Measurements from ENCODE around the gene SH3D19. TPM values are rescaled to one million over a fixed set of nuclear protein-coding genes. Genes with fewer than 3 reads are reported as not detected.

SH3D19 gene
- total and polyA plus RNA-seq, 4 donors, result 44.1 to 110 (median 59.4) TPM

DNA sequence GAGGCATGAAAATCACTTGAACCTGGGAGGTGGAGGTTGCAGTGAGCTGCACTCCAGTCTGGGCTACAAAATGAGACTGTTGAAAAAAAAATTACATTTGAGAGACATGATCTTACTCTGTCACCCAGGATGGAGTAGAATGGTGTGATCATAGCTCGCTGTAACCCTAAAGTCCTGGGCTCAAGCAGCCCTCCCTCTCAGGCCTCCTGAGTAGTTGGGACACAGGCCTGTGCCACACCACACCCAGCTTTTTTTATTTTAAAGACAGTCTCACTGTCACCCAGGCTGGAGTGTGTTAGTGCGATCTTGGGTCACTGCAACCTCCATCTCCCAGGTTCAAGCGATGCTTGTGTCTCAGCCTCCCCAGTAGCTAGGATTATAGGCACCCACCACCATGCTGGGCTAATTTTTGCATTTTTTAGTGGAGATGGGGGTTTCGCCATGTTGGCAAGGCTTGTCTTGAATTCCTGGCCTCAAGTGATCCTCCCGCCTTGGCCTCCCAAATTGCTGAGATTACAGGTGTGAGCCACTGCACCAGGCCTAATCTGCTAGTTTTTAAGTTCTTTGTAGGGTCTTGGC, 219.9 kb downstream of the SH3D19 start:
- intact Hi-C loops (cut with DNase I), result no loop called here
- no peak for ATAC-seq (ENCODE audit: low FRiP score)

DNA sequence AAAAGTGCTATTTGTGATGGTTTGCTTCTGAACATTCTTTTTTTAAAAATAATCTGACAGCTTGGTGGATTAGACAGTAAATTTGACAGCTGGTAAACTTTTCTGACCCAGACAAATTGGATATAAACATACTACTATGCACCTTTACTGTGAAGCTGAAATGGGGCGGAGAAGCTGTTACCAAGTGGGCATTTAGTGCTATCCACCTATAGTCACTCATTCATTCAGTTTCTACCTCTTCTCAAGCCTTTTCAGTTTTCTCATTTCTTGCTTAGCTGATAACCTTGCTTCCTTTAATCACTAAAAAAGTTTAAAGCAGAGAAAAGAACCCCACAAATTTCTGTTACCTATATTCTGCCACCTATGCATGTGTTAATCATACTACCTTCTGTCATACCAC, 220.8 kb downstream of the SH3D19 start:
- no peak for DNase-seq
- no peaks in the 10 kb centered on the region for H3K9me3 ChIP-seq (ENCODE audit: control insufficient read depth, low read length)
- H3K36me3 ChIP-seq (ENCODE audit: control insufficient read depth in 1 of 2, insufficient read depth in 2 of 2, low read length in 1 of 2), result peaks cover 0 to 2% of the 10 kb centered on the region in 2 donors
- 91 to 100% methylated on average over 1 of the region's 1 CpG for WGBS, 2 donors
- H3K4me1 ChIP-seq (ENCODE audit: control insufficient read depth in 1 of 2, insufficient read depth in 2 of 2, low read length in 2 of 2), result peaks cover 0 to 2% of the 10 kb centered on the region in 2 donors
- intact Hi-C loops (cut with DNase I), result no loop called here
- no peak for ATAC-seq (ENCODE audit: low FRiP score)
- no peak overlapping the region for H3K4me3 ChIP-seq (ENCODE audit: low read length in 2 of 2)
- H3K27ac ChIP-seq (ENCODE audit: low read depth in 1 of 2, low read length in 2 of 2), result no peak overlapping the region
- no peaks in the 10 kb centered on the region for H3K27me3 ChIP-seq (ENCODE audit: control insufficient read depth in 1 of 2, insufficient read depth in 2 of 2, low read length in 1 of 2)

More for the DNA sequence above, 219.9 kb downstream of the SH3D19 start:
- Histone ChIP-seq H3K9me3 (ENCODE audit: control insufficient read depth, low read length) (no peaks in the 10 kb centered on the region), H3K27me3 (ENCODE audit: control insufficient read depth in 1 of 2, insufficient read depth in 2 of 2, low read length in 1 of 2) (no peaks in the 10 kb centered on the region), H3K27ac (ENCODE audit: low read depth in 1 of 2, low read length in 2 of 2) (no peak overlapping the region), H3K4me1 (ENCODE audit: control insufficient read depth in 1 of 2, insufficient read depth in 2 of 2, low read length in 2 of 2) (peaks cover 0 to 2% of the 10 kb centered on the region in 2 donors), H3K36me3 (ENCODE audit: control insufficient read depth in 1 of 2, insufficient read depth in 2 of 2, low read length in 1 of 2) (peaks cover 0 to 2% of the 10 kb centered on the region in 2 donors), H3K4me3 (ENCODE audit: low read length in 2 of 2) (no peak overlapping the region)
- no peak for DNase-seq
- WGBS, 2 donors, result 97 to 98% methylated on average over 5 of the region's 5 CpGs

DNA sequence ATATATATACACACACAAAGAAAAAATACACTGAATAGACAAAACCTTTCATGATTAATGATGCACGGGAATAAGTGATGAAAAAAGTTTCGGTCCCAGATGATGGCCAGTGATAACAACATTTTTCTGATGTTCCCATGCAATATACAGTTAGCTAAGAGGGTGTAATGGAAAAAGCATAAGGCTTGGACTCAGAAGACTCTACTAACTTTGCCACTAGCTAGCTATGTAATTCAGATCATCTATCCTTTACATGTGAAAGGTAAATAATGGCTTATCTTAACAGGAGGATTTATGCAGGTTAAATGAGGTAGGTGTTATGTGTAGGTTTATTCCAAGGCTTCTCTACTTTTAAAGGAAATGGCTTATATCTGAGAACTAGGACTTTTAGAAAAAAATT, 221.6 kb downstream of the SH3D19 start:
- WGBS, 2 donors, result 54 to 55% methylated on average over 2 of the region's 2 CpGs
- no peak for DNase-seq
- H3K36me3 ChIP-seq (ENCODE audit: control insufficient read depth in 1 of 2, insufficient read depth in 2 of 2, low read length in 1 of 2), result peaks cover 0 to 2% of the 10 kb centered on the region in 2 donors
- H3K4me1 ChIP-seq (ENCODE audit: control insufficient read depth in 1 of 2, insufficient read depth in 2 of 2, low read length in 2 of 2), result peaks cover 0 to 2% of the 10 kb centered on the region in 2 donors
- H3K9me3 ChIP-seq (ENCODE audit: control insufficient read depth, low read length), result no peaks in the 10 kb centered on the region
- no peak overlapping the region for H3K4me3 ChIP-seq (ENCODE audit: low read length in 2 of 2)
- intact Hi-C loops (cut with DNase I), result no loop called here
- H3K27me3 ChIP-seq (ENCODE audit: control insufficient read depth in 1 of 2, insufficient read depth in 2 of 2, low read length in 1 of 2), result no peaks in the 10 kb centered on the region
- no peak for ATAC-seq (ENCODE audit: low FRiP score)
- H3K27ac ChIP-seq (ENCODE audit: low read depth in 1 of 2, low read length in 2 of 2), result no peak overlapping the region

DNA sequence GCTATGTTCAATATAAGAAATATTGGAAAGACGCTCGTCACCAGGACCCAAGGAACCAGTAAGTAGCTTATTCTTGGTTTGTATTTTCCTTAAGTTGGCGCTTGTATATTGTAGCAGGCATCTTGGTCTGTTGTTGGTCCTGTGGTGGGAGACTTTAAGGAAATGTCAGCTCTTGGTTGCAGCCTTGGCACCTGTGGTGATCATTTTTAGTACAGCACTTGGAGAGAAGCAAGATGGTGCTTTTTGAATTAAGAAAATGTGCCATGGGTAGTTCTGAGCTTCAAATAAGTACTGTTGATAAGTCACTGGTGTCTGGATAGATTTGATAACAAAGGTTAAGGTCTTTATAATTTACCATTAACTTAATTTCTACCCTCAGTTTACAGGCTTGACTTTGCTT, 224.9 kb downstream of the SH3D19 start:
- no peak overlapping the region for H3K27ac ChIP-seq (ENCODE audit: low read depth in 1 of 2, low read length in 2 of 2)
- intact Hi-C loops (cut with DNase I), result no loop called here
- H3K36me3 ChIP-seq (ENCODE audit: control insufficient read depth in 1 of 2, insufficient read depth in 2 of 2, low read length in 1 of 2), result peaks cover 0 to 2% of the 10 kb centered on the region in 2 donors
- ATAC-seq (ENCODE audit: low FRiP score) (no peak), DNase-seq (no peak)
- WGBS, 2 donors, result 15 to 20% methylated on average over 3 of the region's 3 CpGs
- no peaks in the 10 kb centered on the region for H3K9me3 ChIP-seq (ENCODE audit: control insufficient read depth, low read length)
- H3K4me3 ChIP-seq (ENCODE audit: low read length in 2 of 2), result peak overlapping the region; percentile 66 to 86
- no peaks in the 10 kb centered on the region for H3K27me3 ChIP-seq (ENCODE audit: control insufficient read depth in 1 of 2, insufficient read depth in 2 of 2, low read length in 1 of 2)
- H3K4me1 ChIP-seq (ENCODE audit: control insufficient read depth in 1 of 2, insufficient read depth in 2 of 2, low read length in 2 of 2), result no peaks in the 10 kb centered on the region

DNA sequence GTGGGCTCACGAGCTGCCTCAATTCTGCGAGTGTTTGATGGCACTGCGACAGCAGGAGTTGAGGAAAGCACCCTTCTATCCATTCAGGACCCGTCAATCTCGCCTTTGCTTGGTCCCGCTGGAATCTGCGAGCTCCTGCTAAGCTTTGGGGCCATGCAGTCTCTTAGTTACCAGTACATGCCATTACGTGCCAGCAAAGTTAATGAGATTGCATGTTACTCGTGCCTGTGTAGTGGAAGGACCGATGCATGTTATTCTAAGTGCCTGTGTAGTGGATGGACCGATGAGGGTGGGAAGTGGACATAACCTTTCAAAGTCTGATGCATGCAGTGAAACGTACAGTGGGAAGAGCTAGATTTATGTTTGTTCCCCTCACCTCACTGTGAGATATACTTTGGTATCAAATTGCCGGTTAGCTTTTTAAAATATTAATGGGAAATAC, 225.4 kb downstream of the SH3D19 start:
- no peaks in the 10 kb centered on the region for H3K27me3 ChIP-seq (ENCODE audit: control insufficient read depth in 1 of 2, insufficient read depth in 2 of 2, low read length in 1 of 2)
- DNase-seq, result no peak
- H3K4me1 ChIP-seq (ENCODE audit: control insufficient read depth in 1 of 2, insufficient read depth in 2 of 2, low read length in 2 of 2), result no peaks in the 10 kb centered on the region
- intact Hi-C loops (cut with DNase I), result loop anchor here (10.0 kb wide), 2 partner anchors 655 to 1675 kb away; partner anchors contain the start of genes ARFIP1 (in 1 of the 2) and TIGD4 (in 1 of the 2)
- peak overlapping the region; percentile 66 to 86 for H3K4me3 ChIP-seq (ENCODE audit: low read length in 2 of 2)
- peaks cover 0 to 2% of the 10 kb centered on the region in 2 donors for H3K36me3 ChIP-seq (ENCODE audit: control insufficient read depth in 1 of 2, insufficient read depth in 2 of 2, low read length in 1 of 2)
- peak overlapping the region in 1 of 2 donors; percentile 52 for H3K27ac ChIP-seq (ENCODE audit: low read depth in 1 of 2, low read length in 2 of 2)
- 0% methylated on average over 13 of the region's 13 CpGs for WGBS, 2 donors
- no peaks in the 10 kb centered on the region for H3K9me3 ChIP-seq (ENCODE audit: control insufficient read depth, low read length)
- peak; percentile 8 for ATAC-seq (ENCODE audit: low FRiP score)

DNA sequence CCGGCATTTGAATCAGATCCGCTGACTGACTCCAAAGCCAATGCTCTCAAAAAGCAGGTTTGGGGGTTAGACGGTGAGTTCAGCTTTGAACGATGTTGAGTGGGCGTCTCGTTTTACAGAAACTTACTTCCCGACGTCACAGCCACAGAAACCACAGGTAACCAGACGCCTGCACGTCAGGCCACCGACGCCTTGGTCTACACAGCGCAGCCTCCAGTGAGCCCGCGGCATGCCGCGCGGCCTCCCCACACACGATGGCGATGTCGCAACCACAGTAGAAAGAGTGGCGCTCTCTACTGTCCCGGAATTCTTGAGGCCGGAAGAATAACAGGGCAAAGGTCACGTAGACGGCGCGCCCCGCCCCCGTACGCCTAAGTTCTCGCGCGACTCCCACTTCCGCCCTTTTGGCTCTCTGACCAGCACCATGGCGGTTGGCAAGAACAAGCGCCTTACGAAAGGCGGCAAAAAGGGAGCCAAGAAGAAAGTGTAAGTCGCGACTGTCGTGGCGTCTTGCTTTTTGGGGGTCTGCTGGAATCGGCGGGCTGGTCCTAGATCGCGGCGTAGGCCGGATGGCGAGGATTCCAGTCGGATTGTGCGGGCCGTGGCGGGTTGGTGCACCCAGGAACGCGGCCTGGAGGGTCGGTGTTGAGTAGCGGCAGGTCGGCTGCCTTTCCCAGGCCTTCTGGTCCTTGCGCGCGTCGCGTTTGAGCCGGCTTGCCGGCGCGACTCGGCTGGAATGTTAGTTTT, 226.0 kb downstream of the SH3D19 start, which contains the start of gene RPS3A:
RPS3A (plus strand) TSS at position 400 of the 747 bp plus-strand sequence; CDS start at position 425, 25 bp downstream.
- peak; percentile 97 to 98 for DNase-seq
- WGBS, 2 donors, result 1% methylated on average over 69 of the region's 69 CpGs
- H3K27me3 ChIP-seq (ENCODE audit: control insufficient read depth in 1 of 2, insufficient read depth in 2 of 2, low read length in 1 of 2), result no peaks in the 10 kb centered on the region
- H3K4me3 ChIP-seq (ENCODE audit: low read length in 2 of 2), result peak within 1 kb of the TSS; percentile 66 to 86
- ATAC-seq (ENCODE audit: low FRiP score), result peak; percentile 99
- H3K4me1 ChIP-seq (ENCODE audit: control insufficient read depth in 1 of 2, insufficient read depth in 2 of 2, low read length in 2 of 2), result no peaks in the 10 kb centered on the region
- no peaks in the 10 kb centered on the region for H3K9me3 ChIP-seq (ENCODE audit: control insufficient read depth, low read length)
- H3K27ac ChIP-seq (ENCODE audit: low read depth in 1 of 2, low read length in 2 of 2), result peak within 1 kb of the TSS; percentile 28 to 52
- intact Hi-C loops (cut with DNase I), result loop anchor here (10.0 kb wide), 2 partner anchors 655 to 1675 kb away; partner anchors contain the start of genes ARFIP1 (in 1 of the 2) and TIGD4 (in 1 of the 2)
- peaks cover 0 to 2% of the 10 kb centered on the region in 2 donors for H3K36me3 ChIP-seq (ENCODE audit: control insufficient read depth in 1 of 2, insufficient read depth in 2 of 2, low read length in 1 of 2)

DNA sequence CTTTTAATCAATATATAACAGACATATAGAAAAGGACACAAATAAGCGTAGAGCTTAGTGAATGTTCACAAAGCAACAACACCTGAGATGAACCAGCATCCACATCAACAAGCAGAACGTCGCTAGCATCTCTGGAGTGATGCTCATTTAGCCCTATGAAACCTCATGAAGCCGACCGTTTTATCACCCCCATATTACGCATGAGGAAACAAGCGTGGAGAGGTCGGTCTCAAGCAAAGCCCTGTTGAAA, 226.5 kb downstream of the SH3D19 start:
- Histone ChIP-seq H3K27ac (ENCODE audit: low read depth in 1 of 2, low read length in 2 of 2) (no peak overlapping the region), H3K4me1 (ENCODE audit: control insufficient read depth in 1 of 2, insufficient read depth in 2 of 2, low read length in 2 of 2) (no peaks in the 10 kb centered on the region), H3K4me3 (ENCODE audit: low read length in 2 of 2) (no peak overlapping the region), H3K9me3 (ENCODE audit: control insufficient read depth, low read length) (no peaks in the 10 kb centered on the region), H3K36me3 (ENCODE audit: control insufficient read depth in 1 of 2, insufficient read depth in 2 of 2, low read length in 1 of 2) (peaks cover 0 to 2% of the 10 kb centered on the region in 2 donors), H3K27me3 (ENCODE audit: control insufficient read depth in 1 of 2, insufficient read depth in 2 of 2, low read length in 1 of 2) (no peaks in the 10 kb centered on the region)
- 18 to 20% methylated on average over 8 of the region's 8 CpGs for WGBS, 2 donors
- DNase-seq (no peak), ATAC-seq (ENCODE audit: low FRiP score) (peak; percentile 30)
- intact Hi-C loops (cut with DNase I), result loop anchor here (10.0 kb wide), 2 partner anchors 656 to 1676 kb away; partner anchors contain the start of genes ARFIP1 (in 1 of the 2) and TIGD4 (in 1 of the 2)

DNA sequence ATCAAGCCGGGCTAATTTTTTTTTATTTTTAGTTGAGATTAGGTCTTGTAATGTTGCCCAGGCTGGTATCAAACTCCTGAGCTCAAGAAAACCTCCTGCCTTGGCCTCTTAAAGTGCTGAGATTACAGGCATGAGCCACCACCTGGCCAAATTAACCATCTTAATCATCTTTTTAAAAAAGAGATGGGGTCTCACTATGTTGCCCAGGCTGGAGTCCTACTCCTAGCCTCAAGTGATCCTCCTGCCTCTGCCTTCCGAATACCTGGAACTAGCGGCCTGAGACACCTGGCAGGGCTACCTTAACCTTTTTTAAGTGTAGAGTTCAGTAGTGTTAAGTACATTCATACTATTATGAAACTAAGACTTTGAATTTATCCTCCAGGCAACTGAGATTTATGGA, 227.6 kb downstream of the SH3D19 start:
- Histone ChIP-seq H3K36me3 (ENCODE audit: control insufficient read depth in 1 of 2, insufficient read depth in 2 of 2, low read length in 1 of 2) (no peaks in the 10 kb centered on the region), H3K4me1 (ENCODE audit: control insufficient read depth in 1 of 2, insufficient read depth in 2 of 2, low read length in 2 of 2) (no peaks in the 10 kb centered on the region), H3K27ac (ENCODE audit: low read depth in 1 of 2, low read length in 2 of 2) (no peak overlapping the region), H3K27me3 (ENCODE audit: control insufficient read depth in 1 of 2, insufficient read depth in 2 of 2, low read length in 1 of 2) (no peaks in the 10 kb centered on the region), H3K9me3 (ENCODE audit: control insufficient read depth, low read length) (no peaks in the 10 kb centered on the region), H3K4me3 (ENCODE audit: low read length in 2 of 2) (no peak overlapping the region)
- intact Hi-C loops (cut with DNase I), result loop anchor here (10.0 kb wide), 2 partner anchors 657 to 1677 kb away; partner anchors contain the start of genes ARFIP1 (in 1 of the 2) and TIGD4 (in 1 of the 2)
- DNase-seq (no peak), ATAC-seq (ENCODE audit: low FRiP score) (no peak)
- 86 to 88% methylated on average over 3 of the region's 3 CpGs for WGBS, 2 donors
